ENCODE data around the gene PCBP4.
"Not testable (repeated sequence)": the region's sequence is repeated elsewhere in the genome, so short reads cannot be mapped to it uniquely, and the experiment has no call there.

PCBP4 gene

GRCh38 chr3:51937611-51938450 lies 29.4 kb downstream of the PCBP4 start:
- no peak for DNase-seq

GRCh38 chr3:51937014-51937413 lies 30.2 kb downstream of the PCBP4 start:
- no peak for DNase-seq

- no peak for DNase-seq
Measured at GRCh38 chr3:51935886-51936755, 31.1 kb downstream of the PCBP4 start.

- DNase-seq: no peak
Measured at GRCh38 chr3:51934991-51935885, 32.0 kb downstream of the PCBP4 start.

GRCh38 chr3:51934139-51934850 lies 33.0 kb downstream of the PCBP4 start:
- DNase-seq: no peak

GRCh38 chr3:51933471-51934138 lies 33.6 kb downstream of the PCBP4 start:
- no peak for DNase-seq

GRCh38 chr3:51932471-51933370 lies 34.5 kb downstream of the PCBP4 start:
- DNase-seq: no peak

- DNase-seq: no peak
Measured at GRCh38 chr3:51931756-51932155, 35.5 kb downstream of the PCBP4 start.

GRCh38 chr3:51930439-51930838 lies 36.8 kb downstream of the PCBP4 start:
- DNase-seq: no peak

- DNase-seq: no peak
Measured at GRCh38 chr3:51929420-51930003, 37.7 kb downstream of the PCBP4 start.

GRCh38 chr3:51928981-51929380 lies 38.3 kb downstream of the PCBP4 start:
- DNase-seq: not testable (repeated sequence)

- DNase-seq: no peak
Measured at GRCh38 chr3:51928438-51928837, 38.8 kb downstream of the PCBP4 start.

- no peak for DNase-seq
Measured at GRCh38 chr3:51927061-51927977, 39.9 kb downstream of the PCBP4 start.

- no peak for DNase-seq
Measured at GRCh38 chr3:51921081-51921578, 46.1 kb downstream of the PCBP4 start.

- no peak for DNase-seq
Measured at GRCh38 chr3:51916418-51916817, 50.8 kb downstream of the PCBP4 start.

- DNase-seq: no peak
Measured at GRCh38 chr3:51908026-51908425, 59.2 kb downstream of the PCBP4 start.
